IMR-90 (cell line): ENCODE measurements around the gene MET.
"Not testable (repeated sequence)": the region's sequence is repeated elsewhere in the genome, so short reads cannot be mapped to it uniquely, and the experiment has no call there.

ENCODE experiments used
- BHLHE40 ChIP-seq: fragments of 150-350 bp; IDR thresholded peaks from 2 replicates; pipeline ENCODE4 v1.6.1; 2016; ENCODE audit warnings: mild to moderate bottlenecking, low read depth, low read length
- CEBPB ChIP-seq: IDR thresholded peaks from 2 replicates; pipeline ENCODE4 v1.6.1; 2012; ENCODE audit warnings: low read depth, low read length, improper control_type of control experiment
- FOS ChIP-seq: fragments of 150-350 bp; IDR thresholded peaks from 2 replicates; pipeline ENCODE4 v1.6.1; 2016; ENCODE audit warnings: low read depth, low read length
- NFE2L2 ChIP-seq: fragments of 150-350 bp; IDR thresholded peaks from 2 replicates; pipeline ENCODE4 v1.6.1; 2016; ENCODE audit warnings: low read depth, mild to moderate bottlenecking, low read length
- POLR2A ChIP-seq: IDR thresholded peaks from 2 replicates; pipeline ENCODE4 v1.6.1; 2012; ENCODE audit warnings: mild to moderate bottlenecking, low read depth, low read length
- TF ChIP-seq, protein P1 (sequence below): conservative IDR thresholded peaks from 2 replicates; pipeline ENCODE4 v1.5.1; 2012; ENCODE audit warnings: mild to moderate bottlenecking, low read depth, low read length, improper control_type of control experiment

GRCh38 chr7:116813371-116813770 is 141.4 kb downstream of the MET start:
- not testable (repeated sequence) for TF ChIP-seq BHLHE40, FOS, CEBPB, POLR2A, NFE2L2
- TF ChIP-seq, protein P1, sequence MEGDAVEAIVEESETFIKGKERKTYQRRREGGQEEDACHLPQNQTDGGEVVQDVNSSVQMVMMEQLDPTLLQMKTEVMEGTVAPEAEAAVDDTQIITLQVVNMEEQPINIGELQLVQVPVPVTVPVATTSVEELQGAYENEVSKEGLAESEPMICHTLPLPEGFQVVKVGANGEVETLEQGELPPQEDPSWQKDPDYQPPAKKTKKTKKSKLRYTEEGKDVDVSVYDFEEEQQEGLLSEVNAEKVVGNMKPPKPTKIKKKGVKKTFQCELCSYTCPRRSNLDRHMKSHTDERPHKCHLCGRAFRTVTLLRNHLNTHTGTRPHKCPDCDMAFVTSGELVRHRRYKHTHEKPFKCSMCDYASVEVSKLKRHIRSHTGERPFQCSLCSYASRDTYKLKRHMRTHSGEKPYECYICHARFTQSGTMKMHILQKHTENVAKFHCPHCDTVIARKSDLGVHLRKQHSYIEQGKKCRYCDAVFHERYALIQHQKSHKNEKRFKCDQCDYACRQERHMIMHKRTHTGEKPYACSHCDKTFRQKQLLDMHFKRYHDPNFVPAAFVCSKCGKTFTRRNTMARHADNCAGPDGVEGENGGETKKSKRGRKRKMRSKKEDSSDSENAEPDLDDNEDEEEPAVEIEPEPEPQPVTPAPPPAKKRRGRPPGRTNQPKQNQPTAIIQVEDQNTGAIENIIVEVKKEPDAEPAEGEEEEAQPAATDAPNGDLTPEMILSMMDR: not testable (repeated sequence)
